ENCODE results near the gene KRT86. TPM values are rescaled to one million over a fixed set of nuclear protein-coding genes. Genes with fewer than 3 reads are reported as not detected.

Gene KRT86
- total RNA-seq, 1 donor from 2014 or later = 2.2 TPM

GRCh38 chr12:52320784-52321400 is 46.4 kb downstream of the KRT86 start, which contains the start of gene KRT83:
Gene KRT83 (minus strand): TSS chr12:52321398. CDS start chr12:52321335, 63 bp downstream.
- TF ChIP-seq CTCF (conservative IDR thresholded peaks at IDR 0.05; ENCODE audit: low read depth, low read length) = no peak
- H3K4me3 ChIP-seq (ENCODE audit: low read depth, low read length) = no peak within 1 kb of the TSS
- DNase-seq (ENCODE audit: low read depth) = no peak

GRCh38 chr12:52321418-52321817 is 47.0 kb downstream of the KRT86 start:
- no peak overlapping the region for H3K4me3 ChIP-seq (ENCODE audit: low read depth, low read length)
- TF ChIP-seq CTCF (conservative IDR thresholded peaks at IDR 0.05; ENCODE audit: low read depth, low read length) = no peak

GRCh38 chr12:52322069-52322468 is 47.6 kb downstream of the KRT86 start:
- no peak for DNase-seq (ENCODE audit: low read depth)
- no peak overlapping the region for H3K4me3 ChIP-seq (ENCODE audit: low read depth, low read length)
- no peak for TF ChIP-seq CTCF (conservative IDR thresholded peaks at IDR 0.05; ENCODE audit: low read depth, low read length)

More at GRCh38 chr12:52321418-52321817, 47.0 kb downstream of the KRT86 start:
- no peak for DNase-seq (ENCODE audit: low read depth)

- no peak for TF ChIP-seq CTCF (conservative IDR thresholded peaks at IDR 0.05; ENCODE audit: low read depth, low read length)
- DNase-seq (ENCODE audit: low read depth) = no peak
- no peak overlapping the region for H3K4me3 ChIP-seq (ENCODE audit: low read depth, low read length)
Observed at GRCh38 chr12:52323001-52323400, 48.6 kb downstream of the KRT86 start.

- DNase-seq (ENCODE audit: low read depth) = no peak
- TF ChIP-seq CTCF (conservative IDR thresholded peaks at IDR 0.05; ENCODE audit: low read depth, low read length) = no peak
Observed at GRCh38 chr12:52323416-52324152, 49.1 kb downstream of the KRT86 start.

GRCh38 chr12:52324153-52324444 is 49.7 kb downstream of the KRT86 start:
- H3K4me3 ChIP-seq (ENCODE audit: low read depth, low read length) = no peak overlapping the region
- DNase-seq (ENCODE audit: low read depth) = no peak
- TF ChIP-seq CTCF (conservative IDR thresholded peaks at IDR 0.05; ENCODE audit: low read depth, low read length) = no peak

More at GRCh38 chr12:52323416-52324152, 49.1 kb downstream of the KRT86 start:
- no peak overlapping the region for H3K4me3 ChIP-seq (ENCODE audit: low read depth, low read length)
